ENCODE results near the gene PPM1N. TPM values are rescaled to one million over a fixed set of nuclear protein-coding genes. Genes with fewer than 3 reads are reported as not detected.

PPM1N gene
- polyA plus RNA-seq, 1 experiment = 1.2 TPM

- no peaks in the 10 kb centered on the region for H3K27me3 ChIP-seq (ENCODE audit: control insufficient read depth, insufficient read depth, low read length)
- no peak overlapping the region for H3K4me3 ChIP-seq (ENCODE audit: low read depth, low read length)
- DNase-seq (ENCODE audit: low read depth) = no peak
- ChIA-PET CTCF (interaction anchor here (0.7 to 2.2 kb wide), 9 partner anchors 8 to 137 kb away, joined by 3 to 13 read pairs (median 4); partner anchors contain the start of genes PPM1N and RTN2), POLR2A (no interaction called here)
- H3K36me3 ChIP-seq (ENCODE audit: control insufficient read depth, insufficient read depth, low read length) = no peaks in the 10 kb centered on the region
- no peak for TF ChIP-seq CTCF (IDR thresholded peaks at IDR 0.05; ENCODE audit: insufficient read depth, low read depth, low read length)
Measured at GRCh38 chr19:45505151-45505995, 7.1 kb downstream of the PPM1N start.

- DNase-seq (ENCODE audit: low read depth) = no peak
- ChIA-PET CTCF (interaction anchor here (0.9 to 2.2 kb wide), 5 partner anchors 8 to 136 kb away, joined by 4 to 13 read pairs (median 5); partner anchors contain the start of genes PPM1N and RTN2), POLR2A (no interaction called here)
- Histone ChIP-seq H3K36me3 (ENCODE audit: control insufficient read depth, insufficient read depth, low read length) (no peaks in the 10 kb centered on the region), H3K27me3 (ENCODE audit: control insufficient read depth, insufficient read depth, low read length) (no peaks in the 10 kb centered on the region), H3K4me3 (ENCODE audit: low read depth, low read length) (peak overlapping the region; percentile 59; the same call in 1 of the 2 replicates)
- no peak for TF ChIP-seq CTCF (IDR thresholded peaks at IDR 0.05; ENCODE audit: insufficient read depth, low read depth, low read length)
Measured at GRCh38 chr19:45505996-45506245, 7.7 kb downstream of the PPM1N start.

GRCh38 chr19:45506246-45506988 lies 8.2 kb downstream of the PPM1N start:
- peak; percentile 72 for TF ChIP-seq CTCF (IDR thresholded peaks at IDR 0.05; ENCODE audit: insufficient read depth, low read depth, low read length)
- POLR2A ChIA-PET = no interaction called here
- no peaks in the 10 kb centered on the region for H3K36me3 ChIP-seq (ENCODE audit: control insufficient read depth, insufficient read depth, low read length)
- DNase-seq (ENCODE audit: low read depth) = no peak
- no peaks in the 10 kb centered on the region for H3K27me3 ChIP-seq (ENCODE audit: control insufficient read depth, insufficient read depth, low read length)
- peak overlapping the region; percentile 59 for H3K4me3 ChIP-seq (ENCODE audit: low read depth, low read length)
- CTCF ChIA-PET = interaction anchor here (0.9 to 2.2 kb wide), 2 partner anchors 9 to 136 kb away, joined by 4 to 11 read pairs; partner anchors contain the start of genes PPM1N and RTN2

- ChIA-PET CTCF (interaction anchor here (0.6 to 1.9 kb wide), 4 partner anchors 22 to 187 kb away, joined by 3 to 9 read pairs (median 6); no protein-coding TSS in a partner anchor), POLR2A (interaction anchor here (0.6 kb wide), 2 partner anchors 139 to 161 kb away, joined by 6 to 10 read pairs; partner anchors contain the start of gene GIPR)
- TF ChIP-seq CTCF (IDR thresholded peaks at IDR 0.05; ENCODE audit: insufficient read depth, low read depth, low read length) = no peak
- H3K4me3 ChIP-seq (ENCODE audit: low read depth, low read length) = peak within 1 kb of the TSS; percentile 59
- no peaks in the 10 kb centered on the region for H3K36me3 ChIP-seq (ENCODE audit: control insufficient read depth, insufficient read depth, low read length)
- no peaks in the 10 kb centered on the region for H3K27me3 ChIP-seq (ENCODE audit: control insufficient read depth, insufficient read depth, low read length)
- DNase-seq (ENCODE audit: low read depth) = no peak
Measured at GRCh38 chr19:45506989-45507871, 9.0 kb downstream of the PPM1N start, which contains the start of gene VASP. Gene VASP (plus strand): TSS chr19:45507479. CDS start chr19:45507772, 293 bp downstream.
